Germinal center (tissue), 1 donor: ENCODE results near the gene KRT72.
"Not testable (repeated sequence)": the region's sequence is repeated elsewhere in the genome, so short reads cannot be mapped to it uniquely, and the experiment has no call there.

Experiments used
- DNase-seq: peaks from one replicate; pipeline ENCODE4 v3.0.0; 2012; ENCODE audit warnings: mixed read lengths, low spot score

KRT72 gene

DNA sequence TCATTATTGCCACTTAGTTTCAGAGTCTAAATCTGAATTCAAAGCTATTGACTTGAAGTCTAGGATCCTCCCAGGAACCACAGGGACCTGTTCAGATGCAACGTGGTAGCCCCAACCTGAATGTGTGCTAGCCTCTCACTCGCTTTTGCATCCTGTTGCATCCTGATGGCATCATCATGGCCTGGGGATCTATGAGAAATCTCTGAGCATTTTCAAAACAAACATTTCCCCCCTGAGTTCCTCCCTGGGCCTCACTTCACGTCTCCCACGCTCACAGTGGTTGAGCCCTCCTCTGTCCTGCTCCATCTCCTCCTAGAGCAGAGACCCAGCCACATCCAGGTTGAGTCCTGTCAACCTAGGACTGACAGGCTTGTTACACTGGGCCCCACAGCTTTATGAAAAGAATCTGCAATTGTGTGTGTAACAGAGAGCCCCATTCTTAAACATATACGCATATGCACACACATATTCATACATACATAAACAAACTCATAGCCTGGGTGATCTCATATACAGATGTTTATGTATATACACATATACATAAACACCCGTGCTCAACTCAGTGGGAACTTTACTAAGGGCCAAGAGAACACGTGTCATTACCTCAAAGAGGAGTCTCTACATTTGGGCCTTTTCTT lies 5.4 kb upstream of the KRT72 start:
- DNase-seq = no peak

DNA sequence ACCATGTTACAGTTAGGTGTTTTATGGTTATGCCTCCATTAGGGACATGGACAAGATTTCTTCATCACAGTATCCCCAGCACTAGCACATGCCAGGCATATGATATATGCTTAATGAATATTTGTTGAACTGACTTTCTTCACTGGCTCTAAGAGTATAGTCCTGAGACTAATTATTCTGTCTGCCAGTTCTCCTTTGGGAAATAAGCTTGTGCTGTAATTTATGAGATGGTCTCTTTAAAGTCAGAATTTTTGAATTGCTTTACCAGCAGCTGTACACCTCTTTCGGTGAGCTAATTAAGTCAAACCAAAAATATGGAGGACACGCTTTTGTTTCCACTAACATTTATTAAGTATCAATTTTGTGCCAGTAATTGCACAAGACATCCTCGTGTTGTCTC lies 4.8 kb upstream of the KRT72 start:
- DNase-seq = no peak

DNA sequence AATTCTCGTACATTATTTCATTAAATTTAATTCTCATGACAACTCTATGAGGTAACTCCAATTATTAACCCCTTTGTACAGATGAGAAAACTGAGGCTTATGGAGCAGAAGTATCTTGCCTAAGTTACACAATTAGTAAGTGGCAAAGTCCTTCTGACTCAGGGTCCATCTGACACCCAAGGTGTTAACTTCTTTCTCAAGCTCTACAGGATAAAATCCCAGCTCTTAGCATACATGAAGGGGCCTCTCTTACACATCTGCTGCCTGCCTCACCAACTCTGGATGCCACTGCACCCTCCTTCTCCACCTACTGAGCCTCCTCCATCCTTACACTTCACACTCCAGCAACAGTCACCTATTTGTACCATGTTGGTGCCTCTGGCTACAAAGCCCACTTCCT lies 4.3 kb upstream of the KRT72 start:
- DNase-seq = no peak

DNA sequence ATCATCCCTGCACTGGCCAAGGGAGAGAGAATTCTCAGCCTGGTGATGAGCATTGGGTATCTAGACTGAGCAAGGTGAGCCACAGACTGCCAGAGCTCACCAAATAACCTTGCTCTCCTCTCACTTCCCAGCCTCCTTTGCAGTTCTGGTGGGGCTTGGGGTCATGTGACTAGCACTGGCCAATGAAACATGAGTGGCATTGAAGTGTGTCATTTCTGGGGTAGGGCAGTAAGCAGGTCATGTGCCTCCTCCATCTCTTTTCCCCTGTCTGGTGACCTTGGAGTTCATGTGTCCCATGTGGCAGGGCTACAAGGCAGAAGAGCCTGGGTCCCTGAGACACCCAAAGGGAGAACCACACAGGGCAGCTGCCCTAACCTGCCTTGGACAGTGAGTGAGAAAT lies 3.6 kb upstream of the KRT72 start:
- no peak for DNase-seq

DNA sequence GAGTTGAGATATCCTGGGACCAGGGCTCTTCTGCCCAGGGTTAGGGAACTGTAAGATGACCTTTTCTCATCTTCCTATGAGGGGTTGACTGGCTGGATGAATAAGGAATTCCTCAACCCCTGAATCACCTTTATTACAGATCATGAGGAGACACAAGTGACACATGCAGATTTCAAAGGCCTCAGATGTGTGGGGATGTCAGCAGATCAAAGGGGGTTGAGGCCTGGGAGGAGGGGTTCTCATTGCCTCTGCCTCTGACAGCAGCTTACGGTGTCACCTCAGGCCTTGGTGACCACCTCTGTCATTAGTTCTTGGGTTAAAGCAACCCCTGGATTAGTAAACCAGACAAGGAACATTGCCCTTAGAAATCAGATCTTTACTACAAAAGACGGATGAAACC lies 2.1 kb upstream of the KRT72 start:
- DNase-seq = no peak

DNA sequence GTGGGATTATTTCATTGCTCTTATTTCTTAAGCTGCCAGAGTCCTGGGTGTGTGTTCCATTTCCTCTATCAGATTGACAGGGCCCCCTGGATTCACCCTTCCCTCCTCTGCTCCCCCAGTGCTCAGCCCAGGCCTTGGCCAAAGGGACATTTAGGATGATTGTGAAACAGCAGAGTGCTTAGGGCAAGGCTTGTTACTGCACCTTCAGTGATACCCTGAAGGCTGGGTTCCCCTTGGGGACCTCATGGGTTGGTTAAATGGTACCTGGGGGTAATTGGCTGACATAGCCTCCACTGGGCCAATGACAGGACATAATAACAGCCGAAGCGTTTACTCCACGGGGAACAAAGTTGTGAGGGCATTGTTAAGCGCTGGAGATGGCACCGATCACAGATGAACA lies 1.3 kb upstream of the KRT72 start:
- no peak for DNase-seq

DNA sequence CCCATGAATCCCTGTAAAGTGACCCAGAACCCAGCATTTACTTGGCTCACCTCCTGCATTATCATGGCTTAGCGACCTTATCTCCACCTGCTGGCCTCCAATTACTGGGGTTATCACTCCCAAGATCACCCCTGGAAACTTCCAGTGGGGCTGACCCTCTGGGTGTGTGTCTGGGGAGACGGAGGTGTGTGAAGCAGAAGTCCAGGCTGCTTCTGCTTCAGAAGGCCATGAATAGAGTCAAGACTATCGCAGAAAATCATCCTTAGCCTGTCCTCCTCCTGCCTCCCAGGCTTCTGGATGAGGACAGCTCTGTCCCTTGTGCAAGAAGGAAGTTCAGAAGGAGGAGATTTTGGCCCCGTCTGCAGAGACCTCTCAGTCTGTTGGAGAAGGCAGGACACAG lies 408 bp upstream of the KRT72 start:
- DNase-seq = no peak

DNA sequence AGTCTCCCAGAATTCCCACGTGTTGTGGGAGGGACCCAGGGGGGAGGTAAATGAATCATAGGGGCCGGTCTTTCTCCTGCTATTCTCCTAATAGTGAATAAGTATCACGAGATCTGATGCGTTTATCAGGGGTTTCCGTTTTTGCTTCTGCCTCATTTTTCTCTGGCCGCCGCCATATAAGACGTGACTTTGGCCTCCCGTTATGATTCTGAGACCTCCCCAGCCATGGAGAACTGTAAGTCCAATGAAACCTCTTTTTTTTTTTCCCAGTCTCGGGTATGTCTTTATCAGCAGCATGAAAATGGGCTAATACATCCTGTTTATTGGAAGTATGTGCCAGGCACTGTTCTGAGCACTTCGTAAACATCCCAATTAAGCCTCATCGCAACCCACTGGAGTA lies 788 bp downstream of the KRT72 start:
- no peak for DNase-seq

DNA sequence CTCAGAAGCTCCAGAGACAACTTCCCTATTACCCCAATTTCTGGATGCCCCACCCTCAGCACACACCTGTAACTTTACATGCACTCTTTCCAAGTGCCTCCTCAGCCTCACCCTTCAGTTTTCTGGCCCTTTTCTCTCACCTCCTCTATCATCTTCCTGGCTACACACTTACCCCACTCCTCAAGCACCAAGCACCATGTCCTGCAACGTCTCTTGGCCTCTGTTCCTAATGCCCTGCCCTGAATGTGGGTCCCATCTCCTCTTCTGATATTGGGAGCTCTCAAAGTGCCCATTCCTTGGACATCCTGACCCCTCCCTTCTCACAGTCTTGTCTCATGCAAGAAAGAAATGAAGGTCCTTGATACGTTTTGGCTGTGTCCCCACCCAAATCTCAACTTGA lies 1.2 kb downstream of the KRT72 start:
- no peak for DNase-seq

DNA sequence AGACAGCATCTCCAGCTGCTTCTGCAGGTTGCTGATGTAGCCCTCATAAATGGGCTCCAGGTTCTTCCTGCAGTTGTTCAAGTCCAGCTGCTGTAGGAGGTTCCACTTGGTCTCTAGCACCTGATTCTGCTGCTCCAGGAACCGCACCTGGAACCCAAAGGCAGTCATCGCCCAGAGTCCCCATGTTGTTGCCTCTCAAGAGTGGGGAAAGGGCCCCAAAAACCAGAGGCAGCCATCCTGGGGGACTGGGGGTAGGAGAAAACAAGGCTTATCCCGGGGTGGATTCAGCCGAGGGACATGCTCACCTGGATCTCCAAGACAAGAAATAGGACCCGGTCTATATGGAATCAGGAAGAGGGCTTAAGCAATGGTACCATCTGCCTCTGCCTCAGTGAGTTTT lies 2.3 kb downstream of the KRT72 start:
- no peak for DNase-seq

DNA sequence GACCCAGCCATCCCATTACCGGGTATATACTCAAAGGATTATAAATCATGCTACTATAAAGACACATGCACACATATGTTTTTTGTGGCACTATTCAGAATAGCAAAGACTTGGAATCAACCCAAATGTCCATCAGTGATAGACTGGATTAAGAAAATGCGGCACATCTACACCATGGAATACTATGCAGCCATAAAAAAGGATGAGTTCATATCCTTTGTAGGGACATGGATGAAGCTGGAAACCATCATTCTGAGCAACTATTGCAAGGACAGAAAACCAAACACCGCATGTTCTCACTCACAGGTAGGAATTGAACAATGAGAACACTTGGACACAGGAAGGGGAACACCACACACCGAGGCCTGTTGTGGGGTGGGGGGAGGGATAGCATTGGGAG lies 7.0 kb downstream of the KRT72 start:
- DNase-seq = not testable (repeated sequence)

DNA sequence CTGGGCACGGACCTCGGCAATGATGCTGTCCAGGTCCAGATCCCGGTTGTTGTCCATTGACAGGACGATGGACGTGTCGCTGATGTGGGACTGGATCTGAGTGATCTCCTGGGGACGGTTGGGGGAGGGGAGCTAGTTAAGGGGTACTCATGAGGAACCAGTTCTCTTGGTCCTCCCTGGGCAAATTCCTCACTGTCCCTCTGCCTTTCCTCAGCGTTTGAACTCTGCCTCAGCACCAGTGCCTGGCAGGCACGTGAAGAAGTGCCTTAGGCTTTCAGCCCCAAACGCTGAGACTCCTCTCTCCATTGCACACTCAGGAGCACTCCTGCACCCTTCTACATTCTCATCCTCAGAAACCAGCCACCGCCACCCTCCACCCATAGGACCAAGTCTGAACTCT lies 9.7 kb downstream of the KRT72 start:
- DNase-seq = no peak

DNA sequence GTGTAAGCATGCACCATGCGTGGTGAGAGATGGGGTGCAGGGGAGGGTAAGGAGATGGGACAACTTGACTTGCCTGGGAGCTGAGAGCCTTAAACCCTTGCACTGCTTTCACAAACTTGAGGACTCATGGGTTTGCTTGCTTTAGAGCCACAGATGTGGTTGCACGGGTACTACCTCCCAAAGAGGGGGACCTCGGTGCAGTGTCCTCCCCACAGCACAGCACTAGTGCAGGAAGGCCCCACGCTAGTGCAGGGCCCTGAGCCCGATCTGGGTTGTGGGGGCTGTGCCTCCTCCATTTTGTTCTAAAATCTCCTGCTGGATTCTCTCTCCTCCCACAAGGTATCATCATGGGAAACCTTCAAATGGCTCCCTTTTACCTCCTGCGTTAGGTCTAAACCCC lies 11.2 kb downstream of the KRT72 start:
- no peak for DNase-seq

DNA sequence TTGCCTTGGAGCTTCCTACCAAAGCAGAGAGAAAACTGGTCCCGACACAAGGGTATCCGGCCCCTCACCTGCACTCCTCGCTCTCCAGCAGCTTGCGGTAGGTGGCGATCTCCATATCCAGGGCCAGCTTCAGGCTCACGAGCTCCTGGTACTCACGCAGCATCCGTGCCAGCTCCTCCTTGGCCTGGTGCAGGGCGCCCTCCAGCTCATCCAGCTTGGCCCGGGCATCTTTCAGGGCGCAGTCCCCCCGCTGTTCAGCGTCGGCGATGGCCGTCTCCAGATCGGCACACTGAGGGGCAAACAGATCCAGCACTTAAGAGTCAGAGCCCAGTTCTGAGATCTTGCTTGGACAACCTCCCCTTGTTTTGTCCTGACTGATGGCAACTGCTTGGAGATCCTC lies 13.7 kb downstream of the KRT72 start:
- DNase-seq = no peak

DNA sequence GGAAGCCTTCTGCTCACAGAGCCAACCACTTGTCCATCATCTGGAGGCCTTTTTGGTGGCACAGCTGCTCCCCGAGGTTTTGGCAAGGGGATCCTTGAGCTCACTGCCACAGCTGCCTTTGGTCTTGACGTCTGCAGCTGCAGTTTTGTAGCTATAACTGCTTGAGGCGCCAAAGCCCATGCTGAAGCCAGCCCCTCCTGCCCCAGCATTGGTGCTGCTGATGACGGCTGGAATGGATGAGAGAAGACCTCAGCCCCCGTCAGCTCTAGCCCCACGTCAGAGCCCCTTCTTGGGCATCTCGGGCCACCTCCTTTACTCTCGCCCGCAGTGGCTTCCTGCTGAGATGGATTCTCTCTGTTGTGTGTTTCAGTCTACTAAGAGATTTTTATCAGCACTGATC lies 15.3 kb downstream of the KRT72 start:
- DNase-seq = no peak

DNA sequence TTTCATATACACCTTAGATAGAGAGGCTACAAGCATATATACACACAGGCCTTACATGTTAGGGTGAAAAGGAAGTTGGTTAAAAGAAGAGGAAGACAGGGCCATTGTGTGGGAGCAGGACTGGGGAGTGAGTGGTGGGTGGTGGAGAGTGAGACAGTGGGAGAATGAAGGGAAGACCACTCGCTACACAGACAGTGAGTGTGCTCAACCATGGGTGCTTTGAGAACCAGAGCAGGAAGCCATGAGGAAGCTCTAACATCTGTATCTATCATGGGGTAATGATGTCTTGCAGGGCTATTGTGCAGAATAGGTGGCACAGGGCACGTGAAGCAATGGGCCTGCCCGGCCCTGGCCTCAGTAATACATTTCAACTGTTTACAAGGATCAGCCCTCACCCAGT lies 16.2 kb downstream of the KRT72 start:
- DNase-seq = no peak

DNA sequence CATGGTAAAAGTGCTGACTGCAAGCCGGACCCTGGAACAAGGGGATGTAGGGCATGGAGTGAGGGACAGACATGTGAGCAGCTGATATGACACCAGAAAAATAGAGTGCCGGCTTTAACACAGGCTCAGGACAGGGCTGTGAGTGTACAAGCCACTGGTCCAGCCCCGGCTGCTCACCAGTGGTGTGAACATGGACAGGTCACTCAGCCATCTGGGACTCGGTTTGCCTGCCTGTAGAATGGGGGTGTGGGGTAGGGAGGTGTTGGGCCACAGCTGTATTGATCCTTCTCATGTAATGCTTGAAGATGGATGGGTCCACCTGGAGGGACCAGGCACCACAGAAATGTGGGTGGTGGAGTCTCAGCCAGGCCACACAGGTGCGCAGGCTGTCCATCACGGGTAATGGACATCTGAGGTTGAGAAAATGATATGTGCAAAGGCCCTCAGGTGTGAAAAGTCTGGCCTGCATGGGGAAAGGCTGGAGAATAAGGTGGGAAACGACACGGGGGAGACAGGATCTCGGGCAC lies 17.0 kb downstream of the KRT72 start:
- no peak for DNase-seq

DNA sequence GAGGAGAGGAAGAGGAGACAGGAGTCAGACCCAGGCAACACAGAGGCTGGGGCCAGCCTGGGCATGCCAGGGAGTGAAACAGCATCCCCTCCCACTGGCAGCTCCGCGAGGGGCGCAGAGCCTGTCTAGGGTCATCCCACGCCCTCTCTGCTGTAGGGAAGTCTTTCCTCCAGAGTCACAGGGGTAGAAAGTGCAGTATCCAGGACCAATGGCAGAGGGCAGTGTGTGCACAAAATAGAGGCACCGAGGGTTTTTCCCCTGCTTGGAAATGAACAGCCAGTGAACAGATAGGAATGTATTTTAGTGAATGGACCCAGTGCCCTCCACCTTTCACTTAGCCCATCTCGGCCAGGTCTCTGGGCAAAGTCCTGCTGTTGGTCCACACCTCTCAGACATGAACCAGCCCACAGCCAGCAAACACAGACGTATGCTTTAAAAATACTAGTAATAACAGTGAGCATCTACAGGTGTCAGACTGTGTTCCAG lies 18.2 kb downstream of the KRT72 start:
- DNase-seq = peak; percentile 51

DNA sequence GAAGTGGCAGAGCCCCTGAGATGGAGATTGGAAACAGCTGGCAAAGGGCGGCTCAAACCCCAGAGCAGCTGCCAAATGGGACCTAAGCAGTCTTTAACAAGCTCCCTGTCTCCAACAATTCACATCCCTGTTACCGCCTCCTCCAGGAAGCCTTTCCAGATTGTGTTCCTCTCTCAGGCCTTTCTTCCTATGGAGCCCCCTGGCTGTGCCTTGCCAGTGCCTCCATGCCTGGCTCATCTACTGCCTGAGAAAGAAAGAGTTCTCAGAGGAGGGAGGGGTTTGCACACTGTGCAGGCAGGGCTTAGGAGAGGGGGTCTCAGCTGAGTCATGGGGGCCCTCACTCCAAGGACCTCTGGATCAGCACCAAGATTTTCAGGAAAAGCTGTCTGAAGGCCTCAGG lies 18.8 kb downstream of the KRT72 start:
- DNase-seq = no peak

DNA sequence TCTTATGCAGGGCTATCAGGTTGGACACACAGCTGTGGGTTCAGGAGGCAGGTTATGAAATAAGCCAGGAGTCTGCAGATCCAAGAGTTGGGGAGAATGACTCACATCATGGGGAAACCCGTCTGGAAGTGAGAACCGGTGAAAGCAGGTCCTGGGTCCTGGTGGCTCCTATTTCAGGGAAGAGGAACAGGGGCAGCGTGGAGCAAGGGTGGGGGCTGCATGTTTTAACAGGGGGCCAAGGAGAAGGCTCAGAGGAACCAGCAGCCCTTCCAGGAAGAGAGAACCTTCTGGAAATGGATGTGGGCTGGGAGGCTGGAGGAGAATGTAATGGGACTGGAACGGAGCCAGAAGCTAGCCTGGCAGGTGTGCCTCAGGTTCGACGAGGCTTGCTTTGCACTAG lies 19.8 kb downstream of the KRT72 start:
- DNase-seq = no peak

DNA sequence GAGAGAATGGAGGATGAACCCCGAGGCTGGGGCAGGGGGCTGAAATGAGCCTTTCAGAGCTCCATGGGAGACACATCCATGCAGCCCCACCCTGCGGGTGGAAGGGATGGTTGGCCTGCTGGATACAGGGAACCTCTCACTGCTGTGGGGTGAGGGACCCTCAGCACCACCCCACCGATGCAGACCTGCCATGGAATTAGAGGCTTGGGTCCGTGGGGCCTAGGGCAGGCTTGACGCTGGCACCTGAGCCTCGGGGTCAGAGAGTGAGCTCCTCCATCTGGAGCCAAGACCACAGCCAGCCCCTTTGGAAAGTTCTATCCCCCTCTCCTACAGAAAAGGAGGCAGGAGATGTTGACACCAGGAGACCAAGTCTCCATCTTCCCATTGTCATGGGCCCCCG lies 20.2 kb downstream of the KRT72 start:
- no peak for DNase-seq

DNA sequence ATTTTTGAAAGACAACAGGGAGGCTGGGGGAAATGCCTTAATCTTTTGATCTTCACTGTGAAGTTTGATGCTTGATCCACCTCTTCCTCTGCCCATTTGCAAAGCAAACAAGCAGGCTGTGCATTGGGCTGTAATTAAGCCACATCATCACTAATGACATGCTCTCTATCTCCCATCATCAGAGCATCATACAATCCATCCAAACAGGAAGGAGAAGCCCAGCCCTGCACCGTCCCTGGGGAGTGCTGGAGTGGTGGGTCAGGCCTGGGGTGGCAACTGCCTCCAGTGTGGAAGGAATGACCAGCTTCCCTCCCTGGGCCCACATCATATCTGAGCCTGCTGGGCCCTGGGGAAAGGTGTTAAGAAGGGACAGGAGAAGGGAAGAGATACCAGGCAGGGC lies 20.8 kb downstream of the KRT72 start:
- DNase-seq = no peak

DNA sequence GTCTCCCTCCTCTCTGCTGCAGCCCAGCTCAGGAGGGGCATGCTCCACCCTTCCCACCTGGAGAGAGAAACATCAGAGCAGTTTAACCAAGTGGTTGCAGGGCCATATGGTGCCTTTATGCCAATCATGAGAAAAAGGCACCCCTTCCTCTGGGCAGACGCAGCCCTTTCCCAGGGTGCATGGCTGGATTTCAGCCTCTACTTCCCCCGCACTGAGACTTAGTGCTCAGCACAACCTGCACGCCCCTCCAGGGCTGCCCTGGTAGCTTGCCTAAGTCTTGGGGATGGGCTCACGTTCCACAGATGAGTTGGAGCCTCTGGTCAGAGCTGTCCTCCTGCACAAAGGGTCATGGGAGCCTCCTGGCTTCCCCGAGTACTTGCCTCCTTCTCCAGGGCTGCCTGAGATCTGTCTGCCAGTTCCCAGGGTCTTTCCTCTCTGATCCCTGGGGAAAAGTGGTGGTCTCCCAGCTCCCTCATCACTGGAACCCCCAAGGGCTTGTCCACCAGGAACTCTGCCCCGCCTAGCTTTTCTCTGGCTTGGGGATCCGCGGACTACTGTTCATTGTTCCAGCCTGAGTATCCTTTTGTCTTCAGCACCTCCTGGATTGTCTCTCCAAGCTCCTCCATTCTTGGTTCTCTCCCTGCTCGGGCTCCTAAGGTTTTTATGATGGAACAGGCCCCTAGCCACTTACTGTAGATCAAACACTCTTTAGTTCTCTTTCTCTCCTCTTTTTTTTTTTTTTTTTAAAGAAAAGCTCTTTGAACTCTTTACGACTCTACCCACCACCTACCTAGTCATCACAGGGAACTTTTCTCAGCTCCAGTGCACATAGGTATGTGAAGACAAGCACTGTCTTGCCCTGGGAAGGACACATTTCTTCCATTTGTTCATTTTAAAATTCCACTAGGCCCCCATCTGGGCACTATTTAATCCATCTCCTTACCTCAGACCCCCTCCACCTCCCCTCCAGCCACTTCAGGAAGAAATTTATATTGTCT lies 21.5 kb downstream of the KRT72 start:
- DNase-seq = no peak
